Nephron (organoid): ENCODE measurements around the gene GMEB2.

Experiments used
- H3K27ac Mint-ChIP-seq, 3 experiments: 2 replicates each; pipeline ENCODE4 v1.8.0; 2020; ENCODE audit warnings: mixed read lengths in 3 of 3, mild to moderate bottlenecking in 2 of 3, moderate library complexity in 1 of 3
- H3K27me3 Mint-ChIP-seq: 2 replicates; pipeline ENCODE4 v1.8.0; 2021; ENCODE audit warnings: low read depth, mild to moderate bottlenecking, moderate library complexity, mixed read lengths
- H3K36me3 Mint-ChIP-seq: 2 replicates; pipeline ENCODE4 v1.8.0; 2020; ENCODE audit warnings: low read depth, mixed read lengths
- H3K4me1 Mint-ChIP-seq: 2 replicates; pipeline ENCODE4 v1.8.0; 2020; ENCODE audit warnings: mixed read lengths
- H3K4me3 Mint-ChIP-seq, 3 experiments: 2 replicates each; pipeline ENCODE4 v1.8.0; 2020; ENCODE audit warnings: mild to moderate bottlenecking in 3 of 3, mixed read lengths in 3 of 3, moderate library complexity in 2 of 3
- H3K9me3 Mint-ChIP-seq: 2 replicates; pipeline ENCODE4 v1.8.0; 2020; ENCODE audit warnings: mixed read lengths
- CTCF ChIP-seq, 3 experiments: fragments of 200-600 bp; sonication (generic); IDR thresholded peaks; one replicate each; pipeline ENCODE4 v1.5.0; 2021; ENCODE audit warnings: antibody characterized with exemption in 3 of 3; ENCODE audit not compliant: unreplicated experiment in 3 of 3

Gene GMEB2

GRCh38 chr20:63667858-63668257 lies 41.0 kb upstream of the GMEB2 start:
- no peaks in the 10 kb centered on the region for H3K27me3 Mint-ChIP-seq
- H3K4me3 Mint-ChIP-seq, result no peak overlapping the region
- TF ChIP-seq CTCF (IDR thresholded peaks at IDR 0.05; ENCODE audit: unreplicated experiment in 3 of 3), result no peak
- H3K4me1 Mint-ChIP-seq, result no peaks in the 10 kb centered on the region
- no peak overlapping the region for H3K27ac Mint-ChIP-seq
- no peaks in the 10 kb centered on the region for H3K9me3 Mint-ChIP-seq
- H3K36me3 Mint-ChIP-seq, result peaks cover 33% of the 10 kb centered on the region

- H3K4me3 Mint-ChIP-seq, result no peak overlapping the region
These were observed 38.8 kb upstream of the GMEB2 start for GRCh38 chr20:63665708-63666107.

GRCh38 chr20:63664861-63665594 lies 38.1 kb upstream of the GMEB2 start:
- Mint-ChIP-seq H3K27me3 (no peaks in the 10 kb centered on the region), H3K36me3 (peaks cover 34% of the 10 kb centered on the region), H3K9me3 (no peaks in the 10 kb centered on the region), H3K4me3 (no peak overlapping the region), H3K4me1 (no peaks in the 10 kb centered on the region), H3K27ac (no peak overlapping the region)
- TF ChIP-seq CTCF (IDR thresholded peaks at IDR 0.05; ENCODE audit: unreplicated experiment in 3 of 3), result no peak

More at GRCh38 chr20:63665708-63666107, 38.8 kb upstream of the GMEB2 start:
- TF ChIP-seq CTCF (IDR thresholded peaks at IDR 0.05; ENCODE audit: unreplicated experiment in 3 of 3), result no peak
- no peaks in the 10 kb centered on the region for H3K9me3 Mint-ChIP-seq
- peaks cover 36% of the 10 kb centered on the region for H3K36me3 Mint-ChIP-seq
- H3K27ac Mint-ChIP-seq, result no peak overlapping the region
- no peaks in the 10 kb centered on the region for H3K4me1 Mint-ChIP-seq
- no peaks in the 10 kb centered on the region for H3K27me3 Mint-ChIP-seq

- Mint-ChIP-seq H3K36me3 (peaks cover 33% of the 10 kb centered on the region), H3K4me3 (no peak overlapping the region), H3K27ac (no peak overlapping the region), H3K4me1 (peaks cover 7% of the 10 kb centered on the region), H3K27me3 (no peaks in the 10 kb centered on the region), H3K9me3 (no peaks in the 10 kb centered on the region)
- TF ChIP-seq CTCF (IDR thresholded peaks at IDR 0.05; ENCODE audit: unreplicated experiment in 3 of 3), result no peak
These were observed 37.4 kb upstream of the GMEB2 start for GRCh38 chr20:63664143-63664851.

- Mint-ChIP-seq H3K27ac (no peak overlapping the region), H3K9me3 (no peaks in the 10 kb centered on the region), H3K4me3 (peak overlapping the region in 1 of 3 experiments; percentile 23), H3K36me3 (peaks cover 28% of the 10 kb centered on the region), H3K27me3 (no peaks in the 10 kb centered on the region), H3K4me1 (peaks cover 14% of the 10 kb centered on the region)
- TF ChIP-seq CTCF (IDR thresholded peaks at IDR 0.05; ENCODE audit: unreplicated experiment in 3 of 3), result no peak
These were observed 36.6 kb upstream of the GMEB2 start for GRCh38 chr20:63663332-63664066.
